Mesendoderm (in vitro differentiated cells): ENCODE data around the gene CCDC91.

ENCODE experiments used
- DNase-seq: peaks from one replicate; pipeline ENCODE4 v3.0.0; 2013
- H2AK5ac ChIP-seq: 2 replicates; pipeline ENCODE4 v1.6.1; 2013; ENCODE audit warnings: low read length, inconsistent platforms
- H2BK120ac ChIP-seq: 2 replicates; pipeline ENCODE4 v1.6.1; 2013; ENCODE audit warnings: low read depth, mild to moderate bottlenecking, low read length, moderate library complexity, mixed read lengths
- H2BK15ac ChIP-seq: replicated peaks from 2 replicates; pipeline ENCODE4 v1.6.1; 2013; ENCODE audit warnings: low read depth, mild to moderate bottlenecking, moderate library complexity
- H2BK5ac ChIP-seq: 2 replicates; pipeline ENCODE4 v1.6.1; 2013; ENCODE audit warnings: low read length, inconsistent platforms
- H3K18ac ChIP-seq: 2 replicates; pipeline ENCODE4 v1.6.1; 2013; ENCODE audit warnings: mild to moderate bottlenecking, low read length, mixed read lengths
- H3K23ac ChIP-seq: one replicate; pipeline ENCODE4 v1.6.1; 2013; ENCODE audit warnings: low read length
- H3K27ac ChIP-seq: 2 replicates; pipeline ENCODE4 v1.5.1; 2013; ENCODE audit warnings: low read depth, mild to moderate bottlenecking, inconsistent platforms, low read length, moderate library complexity
- H3K27me3 ChIP-seq: 2 replicates; pipeline ENCODE4 v1.6.1; 2013; ENCODE audit warnings: low read length, control low read depth, mild to moderate bottlenecking, inconsistent platforms; ENCODE audit not compliant: insufficient read depth, poor library complexity
- H3K36me3 ChIP-seq: 2 replicates; pipeline ENCODE4 v1.6.1; 2013; ENCODE audit warnings: low read length, inconsistent platforms; ENCODE audit not compliant: control insufficient read depth, insufficient read depth
- H3K4ac ChIP-seq: one replicate; pipeline ENCODE4 v1.6.1; 2013; ENCODE audit warnings: low read depth, mild to moderate bottlenecking, low read length, moderate library complexity
- H3K4me1 ChIP-seq: 2 replicates; pipeline ENCODE4 v1.6.1; 2013; ENCODE audit warnings: low read depth, low read length, inconsistent platforms; ENCODE audit not compliant: control insufficient read depth
- H3K4me2 ChIP-seq: 2 replicates; pipeline ENCODE4 v1.6.1; 2013; ENCODE audit warnings: low read length
- H3K4me3 ChIP-seq: 2 replicates; pipeline ENCODE4 v1.5.1; 2013; ENCODE audit warnings: mild to moderate bottlenecking, low read length
- H3K56ac ChIP-seq: one replicate; pipeline ENCODE4 v1.6.1; 2013; ENCODE audit warnings: low read length
- H3K79me1 ChIP-seq: 2 replicates; pipeline ENCODE4 v1.6.1; 2013; ENCODE audit warnings: low read length, inconsistent platforms
- H3K79me2 ChIP-seq: 2 replicates; pipeline ENCODE4 v1.6.1; 2013; ENCODE audit warnings: mild to moderate bottlenecking, low read length; ENCODE audit not compliant: control insufficient read depth, insufficient read depth
- H3K9ac ChIP-seq: 2 replicates; pipeline ENCODE4 v1.6.1; 2013; ENCODE audit warnings: low read length, inconsistent platforms
- H4K5ac ChIP-seq: one replicate; pipeline ENCODE4 v1.6.1; 2013; ENCODE audit warnings: low read length
- H4K8ac ChIP-seq: one replicate; pipeline ENCODE4 v1.6.1; 2013; ENCODE audit warnings: low read depth, mild to moderate bottlenecking, control low read depth, low read length, moderate library complexity
- WGBS: extraction: QIAGEN DNeasy Blood & Tissue Kit; methylation state at CpG from one replicate; pipeline ENCODE4 v1.1.7; 2013; ENCODE audit warnings: low lambda C conversion rate, missing lambda C conversion rate; ENCODE audit not compliant: insufficient coverage; ENCODE audit errors: extremely low coverage; 5-methylcytosine and 5-hydroxymethylcytosine counted together

Gene CCDC91

GRCh38 chr12:28242496-28243309, 52.4 kb downstream of the CCDC91 start:
- Histone ChIP-seq H3K27ac (no peak overlapping the region), H3K56ac (no peak overlapping the region), H3K9ac (no peak overlapping the region), H3K23ac (peak overlapping the region; percentile 66), H4K5ac (no peak overlapping the region), H3K4me2 (no peak overlapping the region), H4K8ac (no peak overlapping the region), H3K27me3 (no peaks in the 10 kb centered on the region), H3K36me3 (no peaks in the 10 kb centered on the region), H3K79me1 (no peaks in the 10 kb centered on the region), H2BK15ac (no peak overlapping the region), H3K4me3 (no peak overlapping the region), H3K18ac (no peak overlapping the region), H2BK5ac (no peak overlapping the region), H2BK120ac (no peak overlapping the region), H2AK5ac (no peak overlapping the region), H3K4me1 (no peaks in the 10 kb centered on the region), H3K4ac (no peak overlapping the region), H3K79me2 (no peaks in the 10 kb centered on the region)
- no CpG with 5 or more reads among the region's 9 CpGs for WGBS
- DNase-seq = peak; percentile 48

GRCh38 chr12:28243310-28243633, 53.0 kb downstream of the CCDC91 start:
- Histone ChIP-seq H2BK15ac (no peak overlapping the region), H2BK5ac (no peak overlapping the region), H3K4me1 (no peaks in the 10 kb centered on the region), H3K4ac (no peak overlapping the region), H3K79me1 (no peaks in the 10 kb centered on the region), H2BK120ac (no peak overlapping the region), H4K5ac (no peak overlapping the region), H3K9ac (no peak overlapping the region), H3K18ac (no peak overlapping the region), H3K27me3 (no peaks in the 10 kb centered on the region), H3K4me2 (no peak overlapping the region), H3K4me3 (no peak overlapping the region), H3K27ac (no peak overlapping the region), H2AK5ac (no peak overlapping the region), H3K56ac (no peak overlapping the region), H3K36me3 (no peaks in the 10 kb centered on the region), H3K23ac (no peak overlapping the region), H3K79me2 (no peaks in the 10 kb centered on the region), H4K8ac (no peak overlapping the region)
- WGBS = no CpG with 5 or more reads among the region's 2 CpGs
- DNase-seq = no peak

- Histone ChIP-seq H3K79me2 (no peaks in the 10 kb centered on the region), H3K4ac (no peak overlapping the region), H3K36me3 (no peaks in the 10 kb centered on the region), H3K4me1 (no peaks in the 10 kb centered on the region), H3K18ac (no peak overlapping the region), H3K9ac (no peak overlapping the region), H4K8ac (no peak overlapping the region), H3K23ac (no peak overlapping the region), H2BK5ac (no peak overlapping the region), H3K4me2 (no peak overlapping the region), H2BK120ac (no peak overlapping the region), H2BK15ac (no peak overlapping the region), H3K27me3 (no peaks in the 10 kb centered on the region), H4K5ac (no peak overlapping the region), H3K4me3 (no peak overlapping the region), H3K27ac (no peak overlapping the region), H3K56ac (no peak overlapping the region), H2AK5ac (no peak overlapping the region), H3K79me1 (no peaks in the 10 kb centered on the region)
- no CpG with 5 or more reads among the region's 7 CpGs for WGBS
- no peak for DNase-seq
Observed at GRCh38 chr12:28247806-28248205, 57.5 kb downstream of the CCDC91 start.

- no peaks in the 10 kb centered on the region for H3K27me3 ChIP-seq
- H3K4me2 ChIP-seq = no peak overlapping the region
- no peak overlapping the region for H3K23ac ChIP-seq
- H3K79me1 ChIP-seq = peaks cover 3% of the 10 kb centered on the region
- no peak overlapping the region for H4K8ac ChIP-seq
- H3K4ac ChIP-seq = no peak overlapping the region
- H3K36me3 ChIP-seq = no peaks in the 10 kb centered on the region
- no peak overlapping the region for H2AK5ac ChIP-seq
- H3K18ac ChIP-seq = no peak overlapping the region
- H3K79me2 ChIP-seq = no peaks in the 10 kb centered on the region
- H3K4me3 ChIP-seq = no peak overlapping the region
- H3K9ac ChIP-seq = no peak overlapping the region
- H3K56ac ChIP-seq = no peak overlapping the region
- H2BK120ac ChIP-seq = no peak overlapping the region
- no peak for DNase-seq
- no peak overlapping the region for H2BK15ac ChIP-seq
- H4K5ac ChIP-seq = no peak overlapping the region
- H3K4me1 ChIP-seq = no peaks in the 10 kb centered on the region
- H2BK5ac ChIP-seq = no peak overlapping the region
- H3K27ac ChIP-seq = no peak overlapping the region
Observed at GRCh38 chr12:28248555-28249145, 58.4 kb downstream of the CCDC91 start.

GRCh38 chr12:28253161-28253641, 62.9 kb downstream of the CCDC91 start:
- H2AK5ac ChIP-seq = no peak overlapping the region
- no peak overlapping the region for H3K56ac ChIP-seq
- H3K27me3 ChIP-seq = no peaks in the 10 kb centered on the region
- no peak overlapping the region for H3K18ac ChIP-seq
- no peak overlapping the region for H2BK15ac ChIP-seq
- no peaks in the 10 kb centered on the region for H3K36me3 ChIP-seq
- no peaks in the 10 kb centered on the region for H3K4me1 ChIP-seq
- no peak overlapping the region for H3K4me2 ChIP-seq
- peaks cover 3% of the 10 kb centered on the region for H3K79me1 ChIP-seq
- H4K5ac ChIP-seq = no peak overlapping the region
- no peak for DNase-seq
- no peak overlapping the region for H3K27ac ChIP-seq
- H2BK5ac ChIP-seq = no peak overlapping the region
- no peaks in the 10 kb centered on the region for H3K79me2 ChIP-seq
- H3K9ac ChIP-seq = no peak overlapping the region
- H2BK120ac ChIP-seq = no peak overlapping the region
- H3K4ac ChIP-seq = no peak overlapping the region
- H3K23ac ChIP-seq = no peak overlapping the region
- H4K8ac ChIP-seq = no peak overlapping the region
- H3K4me3 ChIP-seq = no peak overlapping the region
- no CpG with 5 or more reads among the region's 3 CpGs for WGBS

GRCh38 chr12:28257411-28257810, 67.2 kb downstream of the CCDC91 start:
- Histone ChIP-seq H4K5ac (no peak overlapping the region), H4K8ac (no peak overlapping the region)

More at GRCh38 chr12:28257411-28257810, 67.2 kb downstream of the CCDC91 start:
- H3K4me1 ChIP-seq = no peaks in the 10 kb centered on the region
- no peak overlapping the region for H2BK5ac ChIP-seq
- H2AK5ac ChIP-seq = no peak overlapping the region
- no peak for DNase-seq
- no peak overlapping the region for H3K4ac ChIP-seq
- H3K4me2 ChIP-seq = no peak overlapping the region
- H3K18ac ChIP-seq = no peak overlapping the region
- no peaks in the 10 kb centered on the region for H3K79me2 ChIP-seq
- H3K9ac ChIP-seq = no peak overlapping the region
- no peak overlapping the region for H3K23ac ChIP-seq
- H2BK120ac ChIP-seq = no peak overlapping the region
- no peak overlapping the region for H2BK15ac ChIP-seq
- no peak overlapping the region for H3K56ac ChIP-seq
- H3K27ac ChIP-seq = no peak overlapping the region
- no peaks in the 10 kb centered on the region for H3K27me3 ChIP-seq
- no peak overlapping the region for H3K4me3 ChIP-seq
- H3K36me3 ChIP-seq = no peaks in the 10 kb centered on the region
- H3K79me1 ChIP-seq = peaks cover 3% of the 10 kb centered on the region
